ENCODE results near the gene NEGR1.

DNA sequence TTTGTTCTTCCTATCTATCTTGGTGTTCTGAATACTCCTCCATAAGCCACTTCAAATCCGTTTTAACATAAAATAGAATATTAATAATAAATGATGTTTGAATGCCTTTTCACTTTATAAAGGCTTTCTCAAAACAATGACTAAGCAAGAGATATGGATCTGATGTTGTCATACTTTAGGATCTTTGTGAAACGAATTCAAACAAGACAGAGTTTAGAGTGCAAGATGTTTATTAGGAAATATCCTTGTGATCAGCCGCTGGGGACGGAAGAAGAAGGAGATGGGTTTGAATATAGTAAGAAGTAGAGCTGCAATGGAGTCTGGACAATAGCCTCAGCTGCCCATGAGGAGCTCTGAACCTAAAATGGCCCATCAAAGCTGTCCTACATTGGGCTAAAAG is 351.8 kb downstream of the NEGR1 start:
- TF ChIP-seq, protein P1, sequence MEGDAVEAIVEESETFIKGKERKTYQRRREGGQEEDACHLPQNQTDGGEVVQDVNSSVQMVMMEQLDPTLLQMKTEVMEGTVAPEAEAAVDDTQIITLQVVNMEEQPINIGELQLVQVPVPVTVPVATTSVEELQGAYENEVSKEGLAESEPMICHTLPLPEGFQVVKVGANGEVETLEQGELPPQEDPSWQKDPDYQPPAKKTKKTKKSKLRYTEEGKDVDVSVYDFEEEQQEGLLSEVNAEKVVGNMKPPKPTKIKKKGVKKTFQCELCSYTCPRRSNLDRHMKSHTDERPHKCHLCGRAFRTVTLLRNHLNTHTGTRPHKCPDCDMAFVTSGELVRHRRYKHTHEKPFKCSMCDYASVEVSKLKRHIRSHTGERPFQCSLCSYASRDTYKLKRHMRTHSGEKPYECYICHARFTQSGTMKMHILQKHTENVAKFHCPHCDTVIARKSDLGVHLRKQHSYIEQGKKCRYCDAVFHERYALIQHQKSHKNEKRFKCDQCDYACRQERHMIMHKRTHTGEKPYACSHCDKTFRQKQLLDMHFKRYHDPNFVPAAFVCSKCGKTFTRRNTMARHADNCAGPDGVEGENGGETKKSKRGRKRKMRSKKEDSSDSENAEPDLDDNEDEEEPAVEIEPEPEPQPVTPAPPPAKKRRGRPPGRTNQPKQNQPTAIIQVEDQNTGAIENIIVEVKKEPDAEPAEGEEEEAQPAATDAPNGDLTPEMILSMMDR (IDR thresholded peaks at IDR 0.05), result no peak
- no peak for TF ChIP-seq POLR2AphosphoS5 (IDR thresholded peaks at IDR 0.05)
- no peak for TF ChIP-seq POLR2A (IDR thresholded peaks at IDR 0.05; ENCODE audit: low read depth)
- no peak for TF ChIP-seq EP300 (IDR thresholded peaks at IDR 0.05)
